ENCODE results near the gene HAUS8.
"Not testable (repeated sequence)": the region's sequence is repeated elsewhere in the genome, so short reads cannot be mapped to it uniquely, and the experiment has no call there.

DNA sequence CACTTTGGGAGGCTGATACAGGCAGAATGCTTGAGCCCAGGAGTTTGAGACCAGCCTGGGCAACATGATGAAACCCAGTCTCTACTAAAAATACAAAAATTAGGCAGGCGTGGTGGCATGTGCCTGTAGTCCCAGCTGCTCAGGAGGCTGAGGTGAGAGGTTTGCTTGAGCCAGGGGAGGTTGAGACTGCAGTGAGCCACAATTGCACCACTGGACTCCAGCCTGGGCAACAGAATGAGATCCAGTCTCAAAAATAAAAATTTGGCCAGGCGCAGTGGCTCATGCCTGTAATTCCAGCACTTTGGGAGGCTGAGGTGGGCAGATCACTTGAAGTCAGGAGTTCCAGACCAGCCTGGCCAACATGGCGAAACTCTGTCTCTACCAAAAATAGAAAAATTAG is 19.4 kb upstream of the HAUS8 start:
- TF ChIP-seq, protein P1, sequence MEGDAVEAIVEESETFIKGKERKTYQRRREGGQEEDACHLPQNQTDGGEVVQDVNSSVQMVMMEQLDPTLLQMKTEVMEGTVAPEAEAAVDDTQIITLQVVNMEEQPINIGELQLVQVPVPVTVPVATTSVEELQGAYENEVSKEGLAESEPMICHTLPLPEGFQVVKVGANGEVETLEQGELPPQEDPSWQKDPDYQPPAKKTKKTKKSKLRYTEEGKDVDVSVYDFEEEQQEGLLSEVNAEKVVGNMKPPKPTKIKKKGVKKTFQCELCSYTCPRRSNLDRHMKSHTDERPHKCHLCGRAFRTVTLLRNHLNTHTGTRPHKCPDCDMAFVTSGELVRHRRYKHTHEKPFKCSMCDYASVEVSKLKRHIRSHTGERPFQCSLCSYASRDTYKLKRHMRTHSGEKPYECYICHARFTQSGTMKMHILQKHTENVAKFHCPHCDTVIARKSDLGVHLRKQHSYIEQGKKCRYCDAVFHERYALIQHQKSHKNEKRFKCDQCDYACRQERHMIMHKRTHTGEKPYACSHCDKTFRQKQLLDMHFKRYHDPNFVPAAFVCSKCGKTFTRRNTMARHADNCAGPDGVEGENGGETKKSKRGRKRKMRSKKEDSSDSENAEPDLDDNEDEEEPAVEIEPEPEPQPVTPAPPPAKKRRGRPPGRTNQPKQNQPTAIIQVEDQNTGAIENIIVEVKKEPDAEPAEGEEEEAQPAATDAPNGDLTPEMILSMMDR (IDR thresholded peaks at IDR 0.05; ENCODE audit: insufficient read depth, low read length, poor library complexity, severe bottlenecking), result not testable (repeated sequence)
- TF ChIP-seq EZH2phosphoT487 (conservative IDR thresholded peaks at IDR 0.05; ENCODE audit: low read length), result not testable (repeated sequence)
